Measurements from ENCODE around the gene AMZ2.
"Not testable (repeated sequence)": the region's sequence is repeated elsewhere in the genome, so short reads cannot be mapped to it uniquely, and the experiment has no call there.

- not testable (repeated sequence) for TF ChIP-seq CTCF (IDR thresholded peaks at IDR 0.05); ZFX (IDR thresholded peaks at IDR 0.05; ENCODE audit: borderline replicate concordance)
These were observed 39.2 kb upstream of the AMZ2 start for GRCh38 chr17:68208651-68209050.
